OCI-LY3 (cell line): ENCODE data around the gene GP1BA.

Experiments
- H2AFZ ChIP-seq: fragments of 200-600, 300-600 bp; shearing (Covaris generic); 2 replicates; pipeline ENCODE4 v1.6.0; 2014; ENCODE audit warnings: antibody characterized with exemption, low read depth, low read length
- H3K27ac ChIP-seq: fragments of 200-600, 300-600 bp; sonication (generic); 2 replicates; pipeline ENCODE4 v1.5.1; 2014; ENCODE audit warnings: mild to moderate bottlenecking, low read length, moderate library complexity, mixed read lengths
- H3K27me3 ChIP-seq: fragments of 200-600, 300-600 bp; sonication (generic); 2 replicates; pipeline ENCODE4 v1.6.1; 2014; ENCODE audit warnings: low read depth, low read length, mixed read lengths
- H3K36me3 ChIP-seq: fragments of 200-600, 300-600 bp; sonication (generic); replicated peaks from 2 replicates; pipeline ENCODE3; 2014; ENCODE audit warnings: low read depth, low read length, mixed read lengths
- H3K4me1 ChIP-seq: fragments of 300-600, 200-600 bp; sonication (generic); 2 replicates; pipeline ENCODE4 v1.6.1; 2014; ENCODE audit warnings: low read length, mixed read lengths
- H3K4me2 ChIP-seq: fragments of 200-600, 300-600 bp; sonication (generic); 2 replicates; pipeline ENCODE4 v1.6.1; 2014; ENCODE audit warnings: low read length, mixed read lengths
- H3K4me3 ChIP-seq: fragments of 300-600, 200-600 bp; sonication (generic); 2 replicates; pipeline ENCODE4 v1.5.1; 2014; ENCODE audit warnings: antibody characterized with exemption, mild to moderate bottlenecking, low read length, moderate library complexity
- H3K79me2 ChIP-seq: fragments of 300-600, 200-600 bp; shearing (Covaris generic); 2 replicates; pipeline ENCODE4 v1.6.1; 2014; ENCODE audit warnings: mild to moderate bottlenecking, low read length, mixed read lengths
- H3K9ac ChIP-seq: fragments of 300-600, 200-600 bp; shearing (Covaris generic); 2 replicates; pipeline ENCODE4 v1.6.0; 2014; ENCODE audit warnings: mild to moderate bottlenecking, low read length, moderate library complexity
- H3K9me3 ChIP-seq: fragments of 200-600, 300-600 bp; shearing (Covaris generic); 2 replicates; pipeline ENCODE4 v1.6.1; 2014; ENCODE audit warnings: low read length, mixed read lengths; ENCODE audit not compliant: insufficient read depth
- H4K20me1 ChIP-seq: fragments of 200-600, 300-600 bp; sonication (generic); 2 replicates; pipeline ENCODE4 v1.6.1; 2016; ENCODE audit warnings: low read length, mixed read lengths; ENCODE audit not compliant: insufficient read depth
- CTCF ChIP-seq: fragments of 200-600, 300-600 bp; sonication (generic); IDR thresholded peaks from 2 replicates; pipeline ENCODE4 v1.5.1; 2014; ENCODE audit warnings: antibody characterized with exemption, low read length, low read depth
- EZH2phosphoT487 ChIP-seq: fragments of 200-600 bp; shearing (Covaris generic); IDR thresholded peaks from 2 replicates; pipeline ENCODE4 v1.6.1; 2018; ENCODE audit warnings: antibody characterized with exemption, mixed run types, low read depth

GP1BA gene

GRCh38 chr17:4955091-4955490 is 23.0 kb downstream of the GP1BA start:
- TF ChIP-seq EZH2phosphoT487, result no peak
- TF ChIP-seq CTCF, result no peak
- H3K4me3 ChIP-seq, result no peak overlapping the region
- H3K4me1 ChIP-seq, result peaks cover 14% of the 10 kb centered on the region
- H3K27me3 ChIP-seq, result no peaks in the 10 kb centered on the region
- H3K4me2 ChIP-seq, result no peak overlapping the region
- H3K36me3 ChIP-seq, result no peaks in the 10 kb centered on the region
- peaks cover 16% of the 10 kb centered on the region; the same call in 1 of the 2 replicates for H3K79me2 ChIP-seq
- H3K9me3 ChIP-seq, result no peaks in the 10 kb centered on the region
- H3K27ac ChIP-seq, result no peak overlapping the region
- no peak overlapping the region for H3K9ac ChIP-seq
- H2AFZ ChIP-seq, result no peak overlapping the region
- no peaks in the 10 kb centered on the region for H4K20me1 ChIP-seq

GRCh38 chr17:4956493-4957061 is 24.5 kb downstream of the GP1BA start:
- TF ChIP-seq EZH2phosphoT487 (no peak), CTCF (peak; percentile 59)

DNA sequence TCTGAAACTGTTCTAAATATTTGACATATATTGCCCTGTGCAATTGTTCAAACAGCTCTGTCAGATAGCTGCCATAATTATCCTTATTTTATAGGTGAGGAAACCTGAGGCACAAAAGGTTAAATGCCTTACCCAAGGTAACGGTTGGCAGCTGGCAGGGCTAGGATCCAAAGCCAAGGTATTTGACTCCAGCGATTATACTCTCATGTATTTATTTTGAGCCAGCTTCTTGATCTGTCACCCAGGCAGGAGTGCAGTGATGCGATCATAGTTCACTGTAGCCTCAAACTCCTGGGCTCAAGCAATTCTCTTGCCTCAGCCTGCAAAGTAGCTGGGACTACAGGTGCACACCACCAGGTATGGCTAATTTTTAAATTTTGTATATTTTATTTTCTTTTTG is 26.0 kb downstream of the GP1BA start:
- Histone ChIP-seq H3K36me3 (no peaks in the 10 kb centered on the region), H3K27me3 (no peaks in the 10 kb centered on the region), H3K79me2 (no peaks in the 10 kb centered on the region), H3K27ac (no peak overlapping the region), H2AFZ (no peak overlapping the region), H3K4me2 (no peak overlapping the region), H4K20me1 (no peaks in the 10 kb centered on the region), H3K9me3 (no peaks in the 10 kb centered on the region), H3K4me3 (no peak overlapping the region), H3K9ac (no peak overlapping the region), H3K4me1 (no peaks in the 10 kb centered on the region)
- TF ChIP-seq EZH2phosphoT487 (no peak), CTCF (no peak)

More at GRCh38 chr17:4956493-4957061, 24.5 kb downstream of the GP1BA start:
- H3K4me1 ChIP-seq, result peaks cover 3% of the 10 kb centered on the region; the same call in 1 of the 2 replicates
- no peak overlapping the region for H3K9ac ChIP-seq
- H3K4me2 ChIP-seq, result no peak overlapping the region
- H3K79me2 ChIP-seq, result peaks cover under 1% of the 10 kb centered on the region; the same call in 1 of the 2 replicates
- no peak overlapping the region for H3K4me3 ChIP-seq
- no peak overlapping the region for H2AFZ ChIP-seq
- no peaks in the 10 kb centered on the region for H4K20me1 ChIP-seq
- no peaks in the 10 kb centered on the region for H3K9me3 ChIP-seq
- no peak overlapping the region for H3K27ac ChIP-seq
- H3K36me3 ChIP-seq, result no peaks in the 10 kb centered on the region
- H3K27me3 ChIP-seq, result no peaks in the 10 kb centered on the region

DNA sequence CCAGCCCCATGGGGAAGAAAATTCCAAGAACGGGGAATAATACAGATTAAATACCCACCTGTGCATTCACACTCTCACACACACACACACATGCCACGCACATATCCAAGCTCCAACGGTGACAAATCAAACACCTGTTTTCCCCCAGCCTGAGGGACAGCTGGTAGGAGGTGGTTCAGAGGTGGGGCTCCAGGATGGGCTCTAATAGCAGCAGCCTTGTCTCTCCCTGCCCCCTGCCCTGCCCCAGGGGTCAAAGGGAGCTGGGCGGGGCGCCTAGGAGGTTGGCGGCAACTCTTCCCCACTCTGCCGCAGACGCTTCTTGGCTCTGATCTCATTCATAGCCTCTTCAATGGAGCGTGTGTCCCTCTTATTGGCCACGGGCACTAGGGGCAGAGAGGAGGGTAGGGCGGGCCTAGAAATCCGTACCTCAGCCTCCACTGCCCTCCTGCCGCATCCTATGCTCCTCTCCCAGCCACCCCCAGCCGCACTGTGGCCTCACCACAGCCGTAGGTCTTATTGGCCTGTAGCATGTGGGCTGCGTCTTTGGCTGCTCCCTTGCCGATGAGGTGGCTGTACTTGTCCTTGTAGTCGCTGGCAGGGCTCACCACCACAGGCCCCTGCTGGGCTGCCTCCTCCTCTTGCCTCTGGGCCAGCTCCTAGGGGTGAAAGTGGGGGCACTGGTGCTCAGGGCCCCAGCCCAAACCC is 27.3 kb downstream of the GP1BA start:
- Histone ChIP-seq H3K9me3 (no peaks in the 10 kb centered on the region), H3K4me3 (no peak overlapping the region), H3K79me2 (no peaks in the 10 kb centered on the region), H3K27me3 (no peaks in the 10 kb centered on the region), H2AFZ (no peak overlapping the region), H3K36me3 (no peaks in the 10 kb centered on the region), H3K27ac (no peak overlapping the region), H3K9ac (no peak overlapping the region), H3K4me2 (no peak overlapping the region), H3K4me1 (no peaks in the 10 kb centered on the region), H4K20me1 (no peaks in the 10 kb centered on the region)
- TF ChIP-seq EZH2phosphoT487 (no peak), CTCF (no peak)
